Ramos (cell line): ENCODE results near the gene PCGF2.
"Not testable (repeated sequence)": the region's sequence is repeated elsewhere in the genome, so short reads cannot be mapped to it uniquely, and the experiment has no call there.

Experiments
- in situ Hi-C: fragments of 300-500 bp; cut with MboI; formaldehyde crosslinking; loops from one replicate; pipeline ENCODE4 v1.14.3; 2022; ENCODE audit warnings: low sequenced_read_pairs; ENCODE audit not compliant: unreplicated experiment

Gene PCGF2

GRCh38 chr17:38748149-38748891 lies at the start of gene PCGF2:
Gene PCGF2, minus strand, starts transcription at chr17:38748336. Its CDS starts 7,934 bp downstream, at chr17:38740402.
- in situ Hi-C loops, result no loop called here

- in situ Hi-C loops, result no loop called here
Observed at GRCh38 chr17:38797828-38798227, 49.7 kb upstream of the PCGF2 start.

GRCh38 chr17:38797158-38797490 lies 49.0 kb upstream of the PCGF2 start:
- in situ Hi-C loops, result no loop called here

- in situ Hi-C loops, result no loop called here
Observed at GRCh38 chr17:38796451-38797157, 48.5 kb upstream of the PCGF2 start.

GRCh38 chr17:38794221-38794620 lies 46.1 kb upstream of the PCGF2 start:
- in situ Hi-C loops, result no loop called here

GRCh38 chr17:38791162-38791561 lies 43.0 kb upstream of the PCGF2 start:
- in situ Hi-C loops, result no loop called here

GRCh38 chr17:38790148-38790707 lies 42.1 kb upstream of the PCGF2 start:
- in situ Hi-C loops, result not testable (repeated sequence)

GRCh38 chr17:38789185-38789584 lies 41.0 kb upstream of the PCGF2 start:
- in situ Hi-C loops, result no loop called here

- in situ Hi-C loops, result not testable (repeated sequence)
Observed at GRCh38 chr17:38787999-38788398, 39.9 kb upstream of the PCGF2 start.

- in situ Hi-C loops, result no loop called here
Observed at GRCh38 chr17:38786372-38786771, 38.2 kb upstream of the PCGF2 start.

GRCh38 chr17:38783227-38783626 lies 35.1 kb upstream of the PCGF2 start:
- in situ Hi-C loops, result no loop called here

- in situ Hi-C loops, result no loop called here
Observed at GRCh38 chr17:38779965-38780752, 32.0 kb upstream of the PCGF2 start.

GRCh38 chr17:38777641-38778250 lies 29.6 kb upstream of the PCGF2 start:
- in situ Hi-C loops, result no loop called here

- in situ Hi-C loops, result no loop called here
Observed at GRCh38 chr17:38773258-38773657, 25.1 kb upstream of the PCGF2 start.

GRCh38 chr17:38768417-38768816 lies 20.3 kb upstream of the PCGF2 start:
- in situ Hi-C loops, result no loop called here

GRCh38 chr17:38766341-38766740 lies 18.2 kb upstream of the PCGF2 start:
- in situ Hi-C loops, result no loop called here

- in situ Hi-C loops, result no loop called here
Observed at GRCh38 chr17:38762231-38762630, 14.1 kb upstream of the PCGF2 start.

GRCh38 chr17:38761612-38762011 lies 13.5 kb upstream of the PCGF2 start:
- in situ Hi-C loops, result no loop called here

- in situ Hi-C loops, result no loop called here
Observed at GRCh38 chr17:38753071-38753506, 5.0 kb upstream of the PCGF2 start.

- in situ Hi-C loops, result no loop called here
Observed at GRCh38 chr17:38752308-38753070, 4.4 kb upstream of the PCGF2 start, which contains the start of gene PSMB3. Gene PSMB3, plus strand, starts transcription at chr17:38752741. Its CDS starts 86 bp downstream, at chr17:38752827.
